GM23248 (cell line): ENCODE data around the gene INO80C. TPM values are rescaled to one million over a fixed set of nuclear protein-coding genes. Genes with fewer than 3 reads are reported as not detected.

Source experiments
- DNase-seq: peaks from one replicate; pipeline ENCODE4 v3.0.0-alpha.2; 2015
- H2AFZ ChIP-seq: fragments of 200-600 bp; sonication (generic); 2 replicates; pipeline ENCODE4 v1.6.1; 2016; ENCODE audit warnings: antibody characterized with exemption
- H3F3A ChIP-seq: fragments of 200-600 bp; sonication (generic); 2 replicates; pipeline ENCODE4 v1.6.1; 2016; ENCODE audit warnings: mild to moderate bottlenecking, antibody characterized with exemption, mixed run types; ENCODE audit not compliant: insufficient read depth
- H3K27ac ChIP-seq: fragments of 200-600 bp; sonication (generic); 2 replicates; pipeline ENCODE4 v1.5.1; 2016; ENCODE audit warnings: mild to moderate bottlenecking
- H3K27me3 ChIP-seq: fragments of 200-600 bp; sonication (generic); replicated peaks from 2 replicates; pipeline ENCODE4 v1.6.1; 2016; ENCODE audit warnings: mild to moderate bottlenecking; ENCODE audit not compliant: insufficient read depth
- H3K36me3 ChIP-seq: fragments of 200-600 bp; sonication (generic); 2 replicates; pipeline ENCODE4 v1.6.1; 2016; ENCODE audit warnings: low read depth, mild to moderate bottlenecking
- H3K4me1 ChIP-seq: fragments of 200-600 bp; sonication (generic); 2 replicates; pipeline ENCODE4 v1.6.1; 2016; ENCODE audit warnings: mild to moderate bottlenecking; ENCODE audit not compliant: insufficient read depth
- H3K4me2 ChIP-seq: fragments of 200-600 bp; sonication (generic); one replicate; pipeline ENCODE4 v1.6.1; 2016; ENCODE audit warnings: mild to moderate bottlenecking; ENCODE audit not compliant: unreplicated experiment
- H3K4me3 ChIP-seq: fragments of 200-600 bp; sonication (generic); 2 replicates; pipeline ENCODE4 v1.5.1; 2016; ENCODE audit warnings: mild to moderate bottlenecking
- H3K79me2 ChIP-seq: fragments of 200-600 bp; sonication (generic); 2 replicates; pipeline ENCODE4 v1.6.1; 2016; ENCODE audit warnings: mild to moderate bottlenecking; ENCODE audit not compliant: insufficient read depth
- H3K9ac ChIP-seq: fragments of 200-600 bp; sonication (generic); 2 replicates; pipeline ENCODE4 v1.6.1; 2016; ENCODE audit warnings: mild to moderate bottlenecking
- H3K9me2 ChIP-seq: fragments of 200-600 bp; sonication (generic); 2 replicates; pipeline ENCODE4 v1.6.1; 2016; ENCODE audit warnings: mixed run types, mild to moderate bottlenecking, moderate library complexity; ENCODE audit not compliant: insufficient read depth
- H3K9me3 ChIP-seq: fragments of 200-600 bp; sonication (generic); one replicate; pipeline ENCODE4 v1.6.1; 2017; ENCODE audit warnings: low read depth
- H4K20me1 ChIP-seq: fragments of 200-600 bp; sonication (generic); 2 replicates; pipeline ENCODE4 v1.6.0; 2016; ENCODE audit not compliant: insufficient read depth
- EZH2 ChIP-seq: fragments of 200-600 bp; sonication (generic); IDR thresholded peaks from 2 replicates; pipeline ENCODE4 v1.6.1; 2018; ENCODE audit warnings: antibody characterized with exemption, mild to moderate bottlenecking; ENCODE audit not compliant: insufficient read depth, poor library complexity, severe bottlenecking
- EZH2phosphoT487 ChIP-seq: fragments of 200-600 bp; sonication (generic); IDR thresholded peaks from 2 replicates; pipeline ENCODE4 v1.6.1; 2018; ENCODE audit warnings: antibody characterized with exemption, moderate library complexity, mild to moderate bottlenecking, low read depth; ENCODE audit not compliant: insufficient read depth
- WGBS, 2 experiments: methylation state at CpG; one replicate each; pipeline ENCODE4 v1.1.6; 2015 to 2017; ENCODE audit warnings: low lambda C conversion rate in 2 of 2, low coverage in 1 of 2; ENCODE audit errors: missing lambda C conversion rate in 2 of 2; 5-methylcytosine and 5-hydroxymethylcytosine counted together
- in situ Hi-C: fragments of 300-500 bp; cut with MboI; formaldehyde crosslinking; loops from 2 replicates; pipeline ENCODE4 v1.15.0; 2020
- polyA plus RNA-seq: library from polyadenylated mRNA; unstranded; fragments of >200 nt; fragmentation: Nextera tagmentation; extraction: Ambion mirVana; gene quantifications from 2 replicates; pipeline ENCODE4 v1.2.1, GENCODE V29; 2016
- total RNA-seq: library from RNA; depleted of rRNA; stranded (reverse); fragments of >200 nt; shearing (Covaris generic); gene quantifications from 2 replicates; pipeline ENCODE4 v1.2.3, GENCODE V29; 2014; rRNA removed

The INO80C gene, protein sequence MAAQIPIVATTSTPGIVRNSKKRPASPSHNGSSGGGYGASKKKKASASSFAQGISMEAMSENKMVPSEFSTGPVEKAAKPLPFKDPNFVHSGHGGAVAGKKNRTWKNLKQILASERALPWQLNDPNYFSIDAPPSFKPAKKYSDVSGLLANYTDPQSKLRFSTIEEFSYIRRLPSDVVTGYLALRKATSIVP
- total RNA-seq (0.97 and 2.3 TPM in 2 replicates), polyA plus RNA-seq (9.0 and 9.4 TPM in 2 replicates)

DNA sequence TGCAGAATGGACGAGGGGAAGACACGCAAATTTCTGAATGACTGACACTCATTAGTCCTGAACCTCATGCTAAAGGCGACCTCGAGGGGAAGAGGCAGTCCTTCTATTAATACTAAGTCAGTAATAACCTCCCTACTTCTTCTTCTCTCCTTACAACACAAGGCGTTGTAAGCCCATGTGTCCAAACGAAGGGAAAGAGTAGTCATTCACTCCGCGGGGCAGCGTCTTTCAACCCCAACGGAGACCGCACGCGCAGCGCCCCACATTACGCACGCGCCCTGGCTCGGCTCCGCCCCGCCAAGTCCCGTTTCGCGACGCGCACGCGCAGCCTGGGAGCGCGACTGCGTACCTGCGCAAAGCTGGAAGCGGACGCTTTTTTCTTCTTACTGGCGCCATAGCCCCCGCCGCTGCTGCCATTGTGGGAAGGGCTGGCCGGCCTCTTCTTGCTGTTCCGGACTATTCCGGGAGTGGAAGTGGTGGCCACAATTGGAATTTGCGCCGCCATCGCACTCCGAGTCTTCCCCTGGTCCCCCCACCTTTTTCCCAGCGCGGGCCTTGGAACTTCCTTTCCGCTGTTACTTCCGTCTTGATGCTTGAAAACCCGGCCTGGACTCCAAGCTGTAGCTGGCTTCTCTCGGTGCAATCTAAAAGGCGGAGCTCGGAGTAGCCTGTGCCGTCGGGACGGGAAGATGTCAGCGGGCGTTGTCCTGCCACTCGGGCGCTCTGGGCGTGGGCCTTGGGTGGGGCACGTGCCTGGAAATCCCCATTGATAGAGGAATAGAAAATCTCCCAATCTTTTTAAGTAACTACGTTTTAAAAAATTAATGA, at the start of gene INO80C:
TSS of gene INO80C (minus strand) at position 591 of the 828 bp plus-strand sequence. CDS start at position 505, 86 bp downstream.
- in situ Hi-C loops = no loop called here
- TF ChIP-seq EZH2 = no peak
- TF ChIP-seq EZH2phosphoT487 = no peak
- DNase-seq = peak; percentile 99

DNA sequence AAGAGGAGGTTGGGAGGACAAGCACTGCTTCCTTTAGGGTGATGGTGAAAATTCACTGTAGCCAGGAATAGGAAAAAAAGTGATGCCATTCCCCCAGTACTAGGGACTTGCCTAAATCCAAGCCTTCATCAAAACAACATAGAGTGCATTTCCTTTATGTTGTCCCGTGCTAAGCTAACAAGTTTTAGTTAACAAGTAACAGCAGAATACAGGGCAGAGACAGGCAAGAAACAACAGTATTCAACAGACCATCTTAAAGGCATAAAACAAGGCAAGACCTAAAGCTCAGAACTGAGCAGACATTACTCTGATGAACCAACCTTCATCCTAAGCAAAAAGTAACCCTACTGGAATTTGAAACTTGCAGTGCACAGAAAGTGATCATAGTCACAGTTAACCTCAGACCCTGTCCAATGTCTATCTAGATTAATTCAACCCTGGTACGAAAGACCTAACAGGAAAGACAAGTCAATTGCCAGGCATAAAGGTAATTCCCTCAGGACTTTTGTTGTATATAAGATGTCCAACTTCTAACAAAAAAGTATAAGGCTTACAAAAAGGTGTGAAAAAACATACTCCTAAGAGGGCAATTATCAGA, 49.3 kb upstream of the INO80C start:
- Histone ChIP-seq H2AFZ (no peak overlapping the region), H3K4me2 (no peak overlapping the region), H3F3A (no peaks in the 10 kb centered on the region), H4K20me1 (no peaks in the 10 kb centered on the region), H3K4me1 (no peaks in the 10 kb centered on the region), H3K79me2 (no peaks in the 10 kb centered on the region), H3K9me3 (no peaks in the 10 kb centered on the region), H3K27me3 (peaks cover 17% of the 10 kb centered on the region; the same call in 1 of the 2 replicates), H3K9ac (no peak overlapping the region), H3K9me2 (no peaks in the 10 kb centered on the region), H3K36me3 (no peaks in the 10 kb centered on the region), H3K27ac (no peak overlapping the region), H3K4me3 (no peak overlapping the region)
- in situ Hi-C loops = no loop called here
- WGBS, 2 experiments = 51 to 58% methylated on average over 2 of the region's 2 CpGs
- no peak for DNase-seq
- TF ChIP-seq EZH2phosphoT487 (no peak), EZH2 (no peak)

More for the DNA sequence above, at the start of gene INO80C:
- H3K9ac ChIP-seq = peak within 1 kb of the TSS; percentile 90
- H3K27ac ChIP-seq = peak within 1 kb of the TSS; percentile 94
- no peaks in the 10 kb centered on the region for H3K9me3 ChIP-seq
- H2AFZ ChIP-seq = peak within 1 kb of the TSS; percentile 97
- H3K79me2 ChIP-seq = peaks cover 40% of the 10 kb centered on the region
- H3K4me1 ChIP-seq = peaks cover 7% of the 10 kb centered on the region; the same call in 1 of the 2 replicates
- peaks cover 10% of the 10 kb centered on the region; the same call in 1 of the 2 replicates for H3F3A ChIP-seq
- H3K9me2 ChIP-seq = no peaks in the 10 kb centered on the region
- H3K27me3 ChIP-seq = no peaks in the 10 kb centered on the region
- WGBS, 2 experiments = 3 to 5% methylated on average over 61 of the region's 61 CpGs
- H3K4me3 ChIP-seq = peak within 1 kb of the TSS; percentile 96
- H3K4me2 ChIP-seq = peak within 1 kb of the TSS; percentile 97
- H4K20me1 ChIP-seq = no peaks in the 10 kb centered on the region
- H3K36me3 ChIP-seq = no peaks in the 10 kb centered on the region

DNA sequence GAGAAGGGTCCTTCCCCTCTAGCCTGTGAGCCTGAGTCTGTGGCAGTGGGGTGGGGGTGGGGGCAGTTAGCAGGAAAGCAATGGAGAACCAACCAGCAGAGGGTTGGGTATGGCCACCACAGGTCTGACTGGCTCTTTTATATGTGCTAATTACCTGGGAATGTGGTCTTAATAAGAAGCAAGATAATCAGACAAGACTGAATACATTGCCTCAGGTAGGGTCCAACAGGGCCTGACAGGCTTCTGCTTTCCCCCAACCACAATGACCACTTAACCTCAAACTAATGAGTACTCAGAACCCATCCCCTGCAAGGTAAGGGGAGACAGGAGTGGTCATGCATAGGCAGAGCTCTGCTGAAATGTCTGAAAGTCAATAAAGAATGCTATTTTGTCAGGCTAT, 44.6 kb upstream of the INO80C start:
- H2AFZ ChIP-seq = no peak overlapping the region
- in situ Hi-C loops = no loop called here
- H3K36me3 ChIP-seq = no peaks in the 10 kb centered on the region
- no peaks in the 10 kb centered on the region for H3K4me1 ChIP-seq
- H3K4me2 ChIP-seq = no peak overlapping the region
- H3K9me2 ChIP-seq = no peaks in the 10 kb centered on the region
- H3K4me3 ChIP-seq = no peak overlapping the region
- H4K20me1 ChIP-seq = no peaks in the 10 kb centered on the region
- DNase-seq = no peak
- no peaks in the 10 kb centered on the region for H3F3A ChIP-seq
- H3K27me3 ChIP-seq = peaks cover 11% of the 10 kb centered on the region; the same call in 1 of the 2 replicates
- TF ChIP-seq EZH2 (no peak), EZH2phosphoT487 (no peak)
- H3K9ac ChIP-seq = no peak overlapping the region
- H3K27ac ChIP-seq = no peak overlapping the region
- H3K9me3 ChIP-seq = no peaks in the 10 kb centered on the region
- H3K79me2 ChIP-seq = no peaks in the 10 kb centered on the region

DNA sequence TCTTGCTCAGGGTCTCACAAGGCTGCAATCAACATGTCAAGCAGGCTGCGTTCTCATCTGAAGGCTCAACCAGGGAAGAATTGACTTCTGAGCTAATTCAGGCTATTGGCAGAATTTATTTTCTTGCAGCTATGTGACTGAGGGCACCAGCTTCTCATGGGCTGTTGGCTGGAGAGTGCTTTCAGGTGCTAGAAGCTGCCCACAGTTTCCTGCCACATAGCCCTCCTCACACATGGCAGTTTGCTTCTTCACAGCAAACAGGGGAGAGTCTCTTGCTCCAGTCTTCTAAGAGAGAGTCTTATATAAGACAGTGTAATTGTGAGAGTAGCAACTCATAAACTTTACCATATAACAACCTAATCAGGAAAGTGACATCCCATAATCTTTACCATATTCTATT, 37.5 kb upstream of the INO80C start:
- Histone ChIP-seq H3K79me2 (no peaks in the 10 kb centered on the region), H3K4me3 (no peak overlapping the region), H3K4me2 (no peak overlapping the region), H3K36me3 (no peaks in the 10 kb centered on the region), H3K9me3 (no peaks in the 10 kb centered on the region), H3K27me3 (0 out of 2 replicates have a peak, but pooled peaks cover 6% of the 10 kb centered on the region), H3F3A (no peaks in the 10 kb centered on the region), H2AFZ (no peak overlapping the region), H3K4me1 (no peaks in the 10 kb centered on the region), H3K9ac (no peak overlapping the region), H3K27ac (no peak overlapping the region), H4K20me1 (no peaks in the 10 kb centered on the region), H3K9me2 (no peaks in the 10 kb centered on the region)
- in situ Hi-C loops = no loop called here
- WGBS, 2 experiments = 50 to 78% methylated on average over 1 of the region's 1 CpG
- TF ChIP-seq EZH2phosphoT487 = no peak
- TF ChIP-seq EZH2 = no peak
- no peak for DNase-seq
